Fibroblast of lung (primary cell): Measurements from ENCODE around the gene ERRFI1. TPM values are rescaled to one million over a fixed set of nuclear protein-coding genes. Genes with fewer than 3 reads are reported as not detected.
A peak's percentile ranks its signal among the peaks of the same experiment; 100 is the strongest.

Source experiments
- DNase-seq, 2 donors: peaks; one replicate each; pipeline versions ENCODE4 v3.0.0 to v3.0.0-alpha.2; 2010; ENCODE audit warnings: low read depth in 2 of 2
- H2AFZ ChIP-seq: 2 replicates; pipeline ENCODE4 v1.5.1; 2012; ENCODE audit warnings: low read length, control low read depth, inconsistent platforms
- H3K27ac ChIP-seq: 2 replicates; pipeline ENCODE4 v1.5.1; 2011; ENCODE audit warnings: low read length, control low read depth; ENCODE audit not compliant: insufficient read depth
- H3K27me3 ChIP-seq: 2 replicates; pipeline ENCODE4 v1.5.1; 2011; ENCODE audit warnings: mild to moderate bottlenecking, low read length; ENCODE audit not compliant: control insufficient read depth, insufficient read depth
- H3K36me3 ChIP-seq: 2 replicates; pipeline ENCODE4 v1.5.1; 2011; ENCODE audit warnings: low read length; ENCODE audit not compliant: control insufficient read depth, insufficient read depth
- H3K4me1 ChIP-seq: 2 replicates; pipeline ENCODE4 v1.5.1; 2011; ENCODE audit warnings: low read length; ENCODE audit not compliant: control insufficient read depth, insufficient read depth; ENCODE audit errors: extremely low read depth
- H3K4me2 ChIP-seq: 2 replicates; pipeline ENCODE4 v1.5.1; 2011; ENCODE audit warnings: low read length, control low read depth; ENCODE audit not compliant: insufficient read depth; ENCODE audit errors: extremely low read depth
- H3K4me3 ChIP-seq, 4 experiments: fragments of 200-600 bp in 1 of 4; sonication (generic) in 1 of 4; replicated peaks in 1 of 4; 2 replicates each; pipeline ENCODE4 v1.5.1; 2011 to 2016; ENCODE audit warnings: low read length in 4 of 4, low read depth in 3 of 4, mild to moderate bottlenecking in 3 of 4, control low read depth in 2 of 4, inconsistent platforms in 1 of 4, mixed read lengths in 1 of 4; ENCODE audit not compliant: insufficient read depth in 1 of 4; ENCODE audit errors: control extremely low read depth in 1 of 4
- H3K79me2 ChIP-seq: 2 replicates; pipeline ENCODE4 v1.5.1; 2012; ENCODE audit warnings: mild to moderate bottlenecking, low read length, inconsistent platforms; ENCODE audit not compliant: control insufficient read depth, insufficient read depth
- H3K9ac ChIP-seq: 2 replicates; pipeline ENCODE4 v1.5.1; 2011; ENCODE audit warnings: mild to moderate bottlenecking, low read length, control low read depth; ENCODE audit not compliant: insufficient read depth
- H3K9me3 ChIP-seq: 2 replicates; pipeline ENCODE4 v1.5.1; 2012; ENCODE audit warnings: low read depth, low read length; ENCODE audit not compliant: control insufficient read depth, insufficient read depth
- H4K20me1 ChIP-seq: 2 replicates; pipeline ENCODE4 v1.5.1; 2011; ENCODE audit warnings: low read length; ENCODE audit not compliant: control insufficient read depth, insufficient read depth; ENCODE audit errors: extremely low read depth
- CTCF ChIP-seq, 2 donors: IDR thresholded peaks in 1 of 2; conservative IDR thresholded peaks in 1 of 2; 1 replicate in 1 of 2; 2 replicates in 1 of 2; pipeline ENCODE4 v1.5.1; 2011 to 2012; ENCODE audit warnings: low read length in 2 of 2, control low read depth in 1 of 2, inconsistent platforms in 1 of 2, low read depth in 1 of 2, mild to moderate bottlenecking in 1 of 2
- EZH2 ChIP-seq: IDR thresholded peaks from 2 replicates; pipeline ENCODE4 v1.5.1; 2012; ENCODE audit warnings: low read length, control low read depth, mild to moderate bottlenecking; ENCODE audit errors: missing control alignments
- polyA plus RNA-seq, 2 donors: library from polyadenylated mRNA; depleted of rRNA in 1 of 2; stranded (reverse) in 1 of 2; unstranded in 1 of 2; fragments of >200 nt; gene quantifications; 2 replicates each; pipeline ENCODE4 v1.2.1, GENCODE V29; 2011 to 2012; ENCODE audit warnings: missing spikeins in 1 of 2
- total RNA-seq: library from RNA; depleted of rRNA; stranded (reverse); fragments of >200 nt; gene quantifications from 2 replicates; pipeline ENCODE4 v1.2.1, GENCODE V29; 2014

ERRFI1 gene
- total and polyA plus RNA-seq, 2 donors (not counting 1 experiment from before 2014, with no cell fraction given) = 46.2 to 105 TPM

DNA sequence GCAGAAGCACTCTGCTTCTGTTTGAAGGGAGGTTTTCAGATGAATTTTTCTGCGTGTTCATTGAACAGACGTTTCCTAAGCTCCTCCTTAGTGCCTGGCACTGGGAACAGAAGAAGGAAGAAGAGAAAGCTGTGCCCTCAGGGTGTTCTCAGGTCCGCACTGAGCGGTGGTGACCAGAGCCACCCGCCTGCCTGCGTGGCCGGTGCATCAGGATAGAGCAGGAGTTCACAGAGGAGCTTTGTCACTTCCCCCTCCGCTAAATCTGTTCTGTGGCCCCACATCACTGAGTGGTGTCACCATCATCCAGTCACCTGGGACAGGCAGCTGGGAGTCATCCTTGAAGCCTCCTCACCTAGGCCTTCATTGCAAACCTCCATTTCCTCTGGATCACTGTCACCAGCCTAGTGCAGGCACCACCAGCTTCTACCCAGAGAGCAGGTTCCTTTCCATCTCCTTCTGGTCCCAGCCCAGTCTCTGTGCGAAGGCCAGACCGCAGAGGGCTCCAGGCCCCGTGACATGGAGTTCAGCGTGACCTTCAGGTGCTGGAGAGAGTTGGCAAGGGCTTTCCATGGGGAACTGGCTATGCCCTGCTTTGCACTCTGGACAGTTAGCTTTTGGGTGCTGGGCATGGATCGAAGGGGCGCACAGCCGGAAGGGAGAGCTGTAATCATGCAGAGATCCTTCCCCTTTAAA, 42.9 kb downstream of the ERRFI1 start:
- no peak overlapping the region for H3K27ac ChIP-seq
- H3K4me2 ChIP-seq = no peak overlapping the region
- peaks cover 26% of the 10 kb centered on the region for H3K36me3 ChIP-seq
- DNase-seq = no peak
- no peak overlapping the region for H3K9ac ChIP-seq
- H4K20me1 ChIP-seq = no peaks in the 10 kb centered on the region
- TF ChIP-seq EZH2 = no peak
- no peak for TF ChIP-seq CTCF (conservative IDR thresholded peaks at IDR 0.05 in 1 of 2, IDR thresholded peaks at IDR 0.05 in 1 of 2; ENCODE audit: low read depth in 1 of 2, low read length in 2 of 2)
- H3K27me3 ChIP-seq = no peaks in the 10 kb centered on the region
- no peak overlapping the region for H3K4me3 ChIP-seq
- H2AFZ ChIP-seq = no peak overlapping the region
- H3K4me1 ChIP-seq = peaks cover 3% of the 10 kb centered on the region
- no peaks in the 10 kb centered on the region for H3K9me3 ChIP-seq
- peaks cover 4% of the 10 kb centered on the region for H3K79me2 ChIP-seq

- TF ChIP-seq EZH2 (no peak), CTCF (conservative IDR thresholded peaks at IDR 0.05 in 1 of 2, IDR thresholded peaks at IDR 0.05 in 1 of 2; ENCODE audit: low read depth in 1 of 2, low read length in 2 of 2) (no peak)
- Histone ChIP-seq H3K4me1 (peaks cover 3% of the 10 kb centered on the region), H3K4me2 (no peak overlapping the region), H3K9ac (no peak overlapping the region), H3K27me3 (no peaks in the 10 kb centered on the region), H3K79me2 (peaks cover 4% of the 10 kb centered on the region), H3K4me3 (no peak overlapping the region), H3K27ac (no peak overlapping the region), H3K9me3 (no peaks in the 10 kb centered on the region), H4K20me1 (no peaks in the 10 kb centered on the region), H3K36me3 (peaks cover 23% of the 10 kb centered on the region), H2AFZ (no peak overlapping the region)
- no peak for DNase-seq
These were observed 45.1 kb downstream of the ERRFI1 start for GRCh38 chr1:7980984-7981383.

- no peak overlapping the region for H3K27ac ChIP-seq
- H2AFZ ChIP-seq = no peak overlapping the region
- no peaks in the 10 kb centered on the region for H3K9me3 ChIP-seq
- H4K20me1 ChIP-seq = no peaks in the 10 kb centered on the region
- no peak for TF ChIP-seq EZH2
- TF ChIP-seq CTCF (conservative IDR thresholded peaks at IDR 0.05 in 1 of 2, IDR thresholded peaks at IDR 0.05 in 1 of 2; ENCODE audit: low read depth in 1 of 2, low read length in 2 of 2) = peak; percentile 87 to 97
- no peak overlapping the region for H3K4me3 ChIP-seq
- no peaks in the 10 kb centered on the region for H3K4me1 ChIP-seq
- peaks cover 2% of the 10 kb centered on the region for H3K79me2 ChIP-seq
- peaks cover 11% of the 10 kb centered on the region for H3K36me3 ChIP-seq
- H3K4me2 ChIP-seq = no peak overlapping the region
- H3K27me3 ChIP-seq = no peaks in the 10 kb centered on the region
- peak; percentile 61 to 78 for DNase-seq
- H3K9ac ChIP-seq = no peak overlapping the region
These were observed 50.8 kb downstream of the ERRFI1 start for GRCh38 chr1:7975212-7975865.
